ENCODE measurements around the gene C1QTNF8.
"Not testable (repeated sequence)": the region's sequence is repeated elsewhere in the genome, so short reads cannot be mapped to it uniquely, and the experiment has no call there.

The C1QTNF8 gene

GRCh38 chr16:1093284-1094123 lies 2.5 kb downstream of the C1QTNF8 start:
- peak; percentile 13 for DNase-seq

DNA sequence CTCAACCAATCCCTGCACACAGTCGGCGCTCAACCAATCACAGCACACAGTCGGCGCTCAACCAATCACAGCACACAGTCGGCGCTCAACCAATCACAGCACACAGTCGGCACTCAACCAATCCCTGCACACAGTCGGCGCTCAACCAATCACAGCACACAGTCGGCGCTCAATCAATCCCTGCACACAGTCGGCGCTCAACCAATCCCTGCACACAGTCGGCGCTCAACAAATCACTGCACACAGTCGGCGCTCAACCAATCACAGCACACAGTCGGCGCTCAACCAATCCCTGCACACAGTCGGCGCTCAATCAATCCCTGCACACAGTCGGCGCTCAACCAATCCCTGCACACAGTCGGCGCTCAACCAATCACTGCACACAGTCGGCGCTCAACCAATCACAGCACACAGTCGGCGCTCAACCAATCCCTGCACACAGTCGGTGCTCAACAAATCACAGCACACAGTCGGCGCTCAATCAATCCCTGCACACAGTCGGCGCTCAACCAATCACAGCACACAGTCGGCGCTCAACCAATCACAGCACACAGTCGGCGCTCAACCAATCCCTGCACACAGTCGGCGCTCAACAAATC lies 3.3 kb downstream of the C1QTNF8 start:
- DNase-seq: not testable (repeated sequence)

DNA sequence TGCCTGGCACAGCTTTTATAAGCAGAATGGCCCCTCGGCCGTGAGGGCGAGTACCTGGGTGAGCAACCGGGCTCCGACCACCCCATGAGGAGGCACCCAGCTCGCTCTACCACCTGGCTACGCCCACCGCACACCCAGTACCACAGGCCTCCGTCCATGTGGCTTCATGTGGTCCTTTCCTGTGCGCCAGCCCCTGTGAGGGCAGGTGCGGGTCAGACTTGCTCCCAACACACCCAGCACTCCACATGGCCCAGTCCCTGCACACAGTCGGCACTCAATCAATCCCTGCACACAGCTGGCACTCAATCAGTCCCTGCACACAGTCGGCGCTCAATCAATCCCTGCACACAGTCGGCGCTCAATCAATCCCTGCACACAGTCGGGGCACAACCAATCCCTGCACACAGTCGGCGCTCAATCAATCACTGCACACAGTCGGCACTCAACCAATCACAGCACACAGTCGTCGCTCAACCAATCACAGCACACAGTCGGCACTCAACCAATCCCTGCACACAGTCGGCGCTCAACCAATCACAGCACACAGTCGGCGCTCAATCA lies 4.0 kb downstream of the C1QTNF8 start:
- DNase-seq: no peak

- no peak for DNase-seq
Observed at GRCh38 chr16:1090620-1091587, 5.1 kb downstream of the C1QTNF8 start.

DNA sequence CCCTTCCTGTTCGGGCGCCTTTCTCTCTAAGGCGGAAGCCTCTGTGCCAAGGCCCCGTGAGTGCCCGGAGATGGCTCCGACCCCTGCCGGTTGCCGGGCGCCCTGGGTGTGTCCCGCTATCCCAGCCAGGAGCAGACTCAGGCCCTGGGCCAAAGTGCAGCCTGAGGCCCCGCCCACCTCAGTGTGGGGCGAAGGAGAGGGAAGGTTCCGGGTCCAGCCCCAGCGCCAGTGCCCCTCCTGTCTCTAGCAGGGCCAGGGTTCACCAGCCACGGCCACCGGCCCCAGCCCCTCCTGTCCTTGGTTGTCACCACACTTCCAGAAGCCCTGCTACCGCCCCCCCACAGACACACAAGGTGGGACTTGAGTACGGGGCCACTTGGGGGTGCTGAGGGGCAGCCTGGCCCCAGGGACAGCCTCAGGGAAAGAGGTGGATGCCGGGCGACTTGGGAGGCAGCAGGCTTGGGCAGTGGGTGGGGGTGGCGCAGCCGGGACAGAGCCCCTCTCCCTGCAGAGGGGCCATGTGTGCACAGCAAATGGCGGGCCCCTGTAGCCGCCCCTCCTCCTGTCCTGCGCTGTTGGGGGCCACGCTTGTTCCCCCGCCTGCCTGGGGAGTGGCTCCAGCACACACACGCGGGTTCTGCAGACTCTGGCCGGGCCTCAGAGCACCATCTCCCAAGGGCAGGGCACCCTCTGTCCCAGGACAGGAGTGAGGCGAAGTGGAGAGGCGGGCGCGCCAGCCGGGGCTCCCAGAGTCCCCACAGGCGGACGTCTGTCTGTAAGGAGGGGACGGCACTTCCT lies 6.0 kb downstream of the C1QTNF8 start:
- DNase-seq: no peak

DNA sequence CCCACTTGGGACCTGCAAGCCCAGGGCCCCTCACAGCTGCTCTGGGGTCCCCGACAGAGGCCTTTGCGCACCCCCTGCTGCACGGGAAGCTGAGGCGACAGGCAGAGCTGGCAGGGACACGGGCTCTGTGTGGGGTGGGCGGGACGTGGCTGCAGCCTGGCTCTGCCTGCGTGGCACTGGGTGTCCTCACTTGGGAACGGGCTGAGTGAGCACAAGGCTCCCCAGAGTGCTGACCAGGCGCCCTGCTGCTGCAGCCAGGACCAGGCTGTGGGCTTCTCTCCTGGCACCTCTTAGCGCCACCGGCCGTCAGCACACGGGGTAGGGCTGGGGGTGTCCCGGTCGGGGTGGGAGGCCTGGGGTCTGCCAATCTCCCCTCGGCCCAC lies 6.6 kb downstream of the C1QTNF8 start:
- no peak for DNase-seq

DNA sequence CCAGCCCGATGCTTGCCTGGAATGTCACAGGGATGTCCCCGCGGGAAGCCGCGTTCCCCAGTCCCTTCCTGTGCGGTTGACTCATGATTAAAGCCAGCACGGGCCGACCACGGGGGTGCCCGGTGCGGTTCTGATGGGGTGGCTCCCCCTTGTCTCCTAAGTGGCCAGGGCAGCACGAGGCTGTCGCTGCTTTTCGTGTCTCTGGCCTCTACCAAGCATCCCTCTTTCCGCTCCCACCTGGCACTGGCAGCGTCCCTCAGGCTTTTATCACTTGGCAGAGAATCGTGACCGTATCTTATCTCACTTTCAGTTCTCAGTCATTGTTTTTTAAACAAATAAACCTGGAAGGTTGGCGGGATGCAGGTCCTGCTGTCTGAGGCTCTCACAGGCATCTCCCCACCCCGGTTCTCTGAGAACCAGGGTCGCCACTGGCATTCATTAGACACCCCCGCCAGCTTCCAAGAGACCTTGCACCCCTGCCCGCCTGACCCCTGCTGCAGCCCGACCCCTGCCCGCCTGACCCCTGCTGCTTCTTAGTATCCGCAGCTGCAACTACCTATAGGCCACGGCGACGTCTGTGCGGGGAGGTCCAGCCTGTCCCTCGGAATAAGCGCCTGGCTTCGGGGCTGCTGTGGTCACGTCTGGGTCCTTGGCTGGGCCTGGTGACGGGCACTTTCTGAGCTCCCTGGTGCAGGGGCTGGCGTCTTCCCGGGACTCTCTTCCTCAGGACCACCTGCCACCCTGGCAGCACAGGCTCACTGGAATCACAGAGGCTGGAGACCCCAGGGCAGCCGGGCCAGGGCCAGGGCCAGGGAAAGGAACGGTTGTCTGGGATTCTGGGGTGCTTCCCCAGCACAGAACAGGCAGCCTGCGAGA lies 7.5 kb downstream of the C1QTNF8 start:
- DNase-seq: no peak

- DNase-seq: not testable (repeated sequence)
Observed at GRCh38 chr16:1086443-1086842, 9.6 kb downstream of the C1QTNF8 start.

DNA sequence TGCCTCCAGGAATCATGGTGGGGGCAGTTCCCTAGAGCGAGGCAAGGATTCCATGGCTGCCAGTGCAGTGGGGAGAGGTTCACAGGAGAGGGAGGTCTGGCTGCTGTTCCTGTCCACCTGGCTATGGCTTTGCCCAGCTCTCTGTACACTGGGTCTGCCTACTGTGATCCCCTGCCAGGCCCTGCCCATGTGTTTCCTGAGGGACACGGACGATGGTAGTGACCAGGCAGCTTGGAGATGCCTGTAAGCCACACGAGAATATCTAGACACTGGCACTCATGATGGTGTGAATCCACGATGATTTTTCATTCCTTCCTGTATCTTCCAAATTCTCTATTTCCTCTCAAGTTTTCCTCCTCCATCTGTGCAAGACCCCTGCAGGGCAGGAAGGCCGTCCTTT lies 11.1 kb downstream of the C1QTNF8 start:
- DNase-seq: no peak

- no peak for DNase-seq
Observed at GRCh38 chr16:1082952-1083675, 12.9 kb downstream of the C1QTNF8 start.

GRCh38 chr16:1082266-1082951 lies 13.6 kb downstream of the C1QTNF8 start:
- DNase-seq: no peak

DNA sequence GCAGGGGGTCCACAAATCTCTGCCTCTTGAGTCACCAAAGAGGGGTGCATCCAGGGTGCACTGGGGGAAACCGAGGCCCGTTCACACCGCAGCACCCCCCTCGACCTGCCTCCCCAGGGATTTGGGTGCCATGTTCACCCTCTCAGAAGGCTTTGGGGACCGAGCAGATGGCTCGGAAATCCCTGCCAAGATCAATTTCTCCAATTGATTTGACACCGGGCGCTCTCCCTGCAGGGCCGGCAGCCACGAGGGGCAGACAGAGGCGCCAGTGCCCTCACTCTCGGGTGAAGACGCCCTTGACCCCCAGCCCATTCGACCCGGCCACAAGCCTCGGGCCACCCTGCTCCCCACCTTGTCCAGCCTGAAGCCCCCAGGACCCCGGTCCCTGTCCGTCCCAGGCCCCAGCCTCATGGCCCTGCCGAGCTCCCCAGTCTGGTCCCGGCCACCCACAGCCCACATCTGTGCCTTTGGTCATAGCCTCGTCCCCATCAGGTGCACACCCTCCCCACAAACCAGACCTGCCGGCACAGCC lies 14.2 kb downstream of the C1QTNF8 start:
- no peak for DNase-seq

DNA sequence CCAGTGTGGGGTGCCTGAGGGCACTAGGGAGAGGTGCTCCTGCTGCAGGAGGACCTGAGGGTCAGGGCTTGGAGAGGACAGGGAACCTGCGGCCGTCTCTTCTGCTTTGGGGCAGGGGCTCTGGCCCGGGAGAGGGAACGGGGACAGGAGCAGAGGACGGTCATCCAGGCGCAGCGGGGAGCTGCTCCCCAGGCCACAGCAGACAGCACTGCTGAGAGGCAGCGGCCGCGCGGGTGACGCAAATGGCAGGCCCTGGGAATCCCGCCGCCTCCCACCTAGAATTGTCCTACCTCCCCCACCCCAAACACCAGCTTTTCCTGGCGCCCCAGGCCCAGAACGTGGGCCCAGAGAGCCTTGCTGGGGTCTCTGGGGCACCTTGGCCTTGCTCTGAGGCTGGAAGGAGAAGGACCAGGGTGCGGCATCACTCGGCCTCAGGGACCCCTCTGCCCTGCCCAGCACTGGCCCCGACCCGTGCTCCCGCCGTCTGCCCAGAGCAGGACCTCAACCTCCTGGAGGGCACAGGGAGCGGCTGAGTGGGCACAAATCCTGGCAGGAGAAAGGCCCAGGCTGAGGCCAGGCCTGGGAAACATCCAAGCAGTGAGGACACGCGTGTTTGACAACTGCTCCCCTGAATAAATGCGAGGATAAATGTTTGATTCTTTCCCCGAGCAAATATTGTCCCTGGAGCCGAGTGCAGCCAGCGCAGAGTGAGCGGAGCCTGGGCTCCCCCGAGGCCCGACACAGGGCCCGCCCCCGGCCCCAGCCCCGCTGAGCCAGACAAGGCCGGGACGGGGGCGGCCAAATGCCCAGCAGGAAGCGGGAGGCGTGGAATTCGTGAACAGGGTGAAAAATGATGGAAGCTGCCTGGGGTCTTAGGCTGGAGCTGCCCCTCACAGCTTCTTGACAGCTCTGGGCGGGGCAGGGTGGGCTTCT lies 15.0 kb downstream of the C1QTNF8 start:
- DNase-seq: no peak

DNA sequence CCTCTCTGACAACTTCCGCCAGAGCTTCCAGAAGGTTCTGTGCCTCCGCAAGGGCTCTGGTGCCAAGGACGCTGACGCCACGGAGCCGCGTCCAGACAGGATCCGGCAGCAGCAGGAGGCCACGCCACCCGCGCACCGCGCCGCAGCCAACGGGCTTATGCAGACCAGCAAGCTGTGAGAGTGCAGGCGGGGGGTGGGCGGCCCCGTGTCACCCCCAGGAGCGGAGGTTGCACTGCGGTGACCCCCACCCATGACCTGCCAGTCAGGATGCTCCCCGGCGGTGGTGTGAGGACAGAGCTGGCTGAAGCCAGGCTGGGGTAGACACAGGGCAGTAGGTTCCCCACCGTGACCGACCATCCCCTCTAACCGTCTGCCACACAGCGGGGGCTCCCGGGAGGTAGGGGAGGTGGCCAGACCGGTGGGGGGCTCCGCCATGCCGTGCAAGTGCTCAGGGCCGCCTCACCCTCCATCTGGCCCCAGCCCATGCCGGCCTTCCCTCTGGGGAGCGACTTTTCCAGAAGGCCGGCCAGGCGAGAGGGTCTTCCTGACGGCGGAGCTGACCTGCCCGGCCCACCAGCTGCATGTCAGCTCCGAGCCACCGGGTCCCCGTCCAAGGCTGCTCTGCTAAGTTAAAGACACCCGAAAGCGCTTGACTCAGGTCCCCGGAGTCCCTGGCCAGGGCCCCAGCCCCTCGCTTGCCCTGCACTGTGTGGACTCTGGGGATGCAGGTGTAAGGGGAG lies 16.1 kb downstream of the C1QTNF8 start:
- DNase-seq: no peak

DNA sequence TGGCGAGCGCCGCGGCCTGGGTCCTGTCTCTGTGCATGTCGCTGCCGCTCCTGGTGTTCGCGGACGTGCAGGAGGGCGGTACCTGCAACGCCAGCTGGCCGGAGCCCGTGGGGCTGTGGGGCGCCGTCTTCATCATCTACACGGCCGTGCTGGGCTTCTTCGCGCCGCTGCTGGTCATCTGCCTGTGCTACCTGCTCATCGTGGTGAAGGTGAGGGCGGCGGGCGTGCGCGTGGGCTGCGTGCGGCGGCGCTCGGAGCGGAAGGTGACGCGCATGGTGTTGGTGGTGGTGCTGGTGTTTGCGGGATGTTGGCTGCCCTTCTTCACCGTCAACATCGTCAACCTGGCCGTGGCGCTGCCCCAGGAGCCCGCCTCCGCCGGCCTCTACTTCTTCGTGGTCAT lies 16.7 kb downstream of the C1QTNF8 start:
- DNase-seq: no peak

GRCh38 chr16:1078579-1079021 lies 17.4 kb downstream of the C1QTNF8 start:
- DNase-seq: no peak

DNA sequence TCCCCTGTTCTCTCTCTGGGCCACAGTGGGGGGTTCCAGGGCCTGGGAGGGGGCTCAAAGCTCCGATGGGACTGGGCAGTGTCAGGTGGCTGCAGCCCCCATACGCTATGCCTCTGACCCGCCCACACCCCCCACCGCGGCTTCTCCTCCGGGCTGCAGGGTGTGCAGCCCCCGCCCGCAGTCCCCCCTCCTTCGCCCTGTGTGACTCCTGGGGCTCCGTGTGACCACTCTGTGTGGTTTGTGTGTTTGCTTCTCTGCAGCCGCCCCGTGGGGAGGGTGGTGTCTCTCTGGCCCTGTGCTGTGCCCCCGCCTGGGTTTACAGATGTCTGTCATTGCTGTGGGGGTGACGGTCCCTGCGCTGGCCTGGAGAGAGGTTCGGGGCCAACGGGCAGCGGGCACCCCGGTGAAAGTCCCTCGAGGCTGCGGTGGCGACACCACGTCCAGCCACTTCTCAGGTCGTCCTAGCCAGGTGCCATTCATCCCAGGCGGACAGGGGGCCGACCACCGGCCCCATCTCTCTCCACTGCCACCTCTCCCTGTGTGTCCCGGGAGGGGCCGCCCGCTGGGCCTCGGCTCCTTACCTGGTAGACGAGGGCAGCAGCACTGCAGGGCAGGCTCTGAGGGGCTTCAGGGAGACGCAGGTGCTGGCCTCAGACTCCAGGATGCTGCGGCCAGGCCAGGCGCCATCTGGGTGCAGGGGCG lies 18.0 kb downstream of the C1QTNF8 start:
- no peak for DNase-seq

Measured in fibroblast of skin of scalp (primary cell).